ENCODE measurements around the gene STPG3. TPM values are rescaled to one million over a fixed set of nuclear protein-coding genes. Genes with fewer than 3 reads are reported as not detected.

Gene STPG3
- total and polyA plus RNA-seq, 2 of the 8 experiments (the other 6 are each of a cell fraction or from before 2014, with no cell fraction given), result not detected

- DNase-seq (ENCODE audit: low read depth in 1 of 2, low spot score in 2 of 2) (peak in 1 of 2 experiments; percentile 76), FAIRE-seq (no peak)
- H4K8ac ChIP-seq (ENCODE audit: extremely low read depth, insufficient read depth, low read length), result peak overlapping the region; percentile 77
- peaks cover 0 to 3% of the 10 kb centered on the region in 2 experiments; a peak in 1 of 4 replicates for H3K79me2 ChIP-seq (ENCODE audit: control insufficient read depth in 1 of 2, insufficient read depth in 2 of 2, low read length in 2 of 2)
- no peak overlapping the region for H3K23ac ChIP-seq (ENCODE audit: insufficient read length)
- no peaks in the 10 kb centered on the region for H3K9me3 ChIP-seq (ENCODE audit: insufficient read depth in 2 of 2, low read depth in 1 of 2, low read length in 1 of 2)
- no peak overlapping the region for H2AFZ ChIP-seq (ENCODE audit: low read length)
- H2AK5ac ChIP-seq (ENCODE audit: low read depth, low read length), result peak overlapping the region; percentile 89; the same call in 1 of the 2 replicates
- H2BK15ac ChIP-seq (ENCODE audit: low read length), result 0 out of 2 replicates have a peak overlapping the region, but pooled peaks have one; percentile 65
- H3K27me3 ChIP-seq (replicated peaks in 1 of 4; ENCODE audit: control insufficient read depth in 3 of 4, extremely low read depth in 1 of 4, insufficient read depth in 3 of 4, low read length in 3 of 4), result peaks cover 0 to 25% (median 11%) of the 10 kb centered on the region in 4 experiments; a peak in 5 of 7 replicates
- H2BK5ac ChIP-seq (ENCODE audit: low read depth, low read length), result peak overlapping the region; percentile 75; the same call in 1 of the 2 replicates
- H3K36me3 ChIP-seq (ENCODE audit: control insufficient read depth in 2 of 4, insufficient read depth in 4 of 4, low read length in 3 of 4), result no peaks in the 10 kb centered on the region
- H2BK20ac ChIP-seq (ENCODE audit: low read length), result no peak overlapping the region; the same call in 1 of the 2 replicates
- H4K91ac ChIP-seq (replicated peaks; ENCODE audit: insufficient read length, low read length), result peak overlapping the region; percentile 93
- peaks cover 3% of the 10 kb centered on the region for H3K79me1 ChIP-seq (ENCODE audit: low read depth, low read length)
- H4K20me1 ChIP-seq (replicated peaks in 1 of 2; ENCODE audit: control insufficient read depth in 1 of 2, insufficient read depth in 2 of 2, low read length in 2 of 2), result peaks cover 3 to 11% of the 10 kb centered on the region in 2 experiments
- H2BK120ac ChIP-seq (replicated peaks; ENCODE audit: low read depth, low read length), result no peak overlapping the region
- peak overlapping the region; percentile 83 to 97 (median 84) for H3K4me3 ChIP-seq (ENCODE audit: extremely low read depth in 1 of 4, insufficient read depth in 2 of 4, low read depth in 3 of 4, low read length in 4 of 4)
- H3K14ac ChIP-seq (ENCODE audit: insufficient read length), result no peak overlapping the region
- peak overlapping the region; percentile 50 for H4K5ac ChIP-seq (ENCODE audit: insufficient read length, low read depth, low read length)
- H3K56ac ChIP-seq (replicated peaks; ENCODE audit: insufficient read length, low read depth, low read length), result no peak overlapping the region
- H3K4me1 ChIP-seq (replicated peaks in 1 of 4; ENCODE audit: control insufficient read depth in 3 of 4, insufficient read depth in 4 of 4, low read length in 3 of 4), result peaks cover 3 to 60% (median 51%) of the 10 kb centered on the region in 4 experiments
- ChIA-PET POLR2A (ENCODE audit: partially characterized antibody) (interaction anchor here (0.5 to 10.0 kb wide), 13 partner anchors 14 to 104 kb away, joined by 3 to 129 read pairs (median 4); partner anchors contain the start of gene TOR4A), CTCF (ENCODE audit: partially characterized antibody) (interaction anchor here (0.6 to 4.7 kb wide), 15 partner anchors 10 to 249 kb away, joined by 3 to 55 read pairs (median 4); no protein-coding TSS in a partner anchor)
- peak overlapping the region; percentile 98; the same call in 1 of the 2 replicates for H2BK12ac ChIP-seq (ENCODE audit: low read depth, low read length)
- WGBS, 2 experiments (ENCODE audit: extremely low coverage in 1 of 2, insufficient coverage in 1 of 2, insufficient read length in 1 of 2, insufficient replicate concordance in 2 of 2, low coverage in 1 of 2, low lambda C conversion rate in 2 of 2, missing lambda C conversion rate in 1 of 2), result 1% methylated on average over 87 of the region's 115 CpGs; no CpG with 5 or more reads in 1 of the 2 experiments
- peaks cover 11% of the 10 kb centered on the region for H3K23me2 ChIP-seq (ENCODE audit: low read depth, low read length)
- 0 out of 2 replicates have a peak overlapping the region, but pooled peaks have one; percentile 33 for H3K27ac ChIP-seq (ENCODE audit: low read depth, low read length)
- peak overlapping the region; percentile 87 to 98 for H3K4me2 ChIP-seq (ENCODE audit: insufficient read depth in 1 of 2, low read depth in 2 of 2, low read length in 2 of 2)
- peak overlapping the region; percentile 67 to 81 (median 70) for H3K9ac ChIP-seq (replicated peaks in 1 of 4; ENCODE audit: extremely low read depth in 1 of 4, low read depth in 3 of 4, low read length in 3 of 4)
- H3K4ac ChIP-seq (replicated peaks; ENCODE audit: insufficient read length, low read depth, low read length), result peak overlapping the region; percentile 95
- H3K18ac ChIP-seq (ENCODE audit: extremely low read depth, low read length), result peak overlapping the region; percentile 80
- TF ChIP-seq SIX5 (IDR thresholded peaks at IDR 0.05; ENCODE audit: low read depth, low read length) (no peak), TAF1 (IDR thresholded peaks at IDR 0.05; ENCODE audit: low read depth, low read length) (peak; percentile 48; the same call in 1 of the 2 replicates)
These were observed 50.2 kb downstream of the STPG3 start for GRCh38 chr9:137301081-137301947.

Measured in H1 (cell line).